Loucy (cell line): ENCODE results near the gene ANK3.

Source experiments
- EZH2phosphoT487 ChIP-seq: fragments of 200-600 bp; IDR thresholded peaks from 2 replicates; pipeline ENCODE4 v1.6.1; 2018; ENCODE audit warnings: antibody characterized with exemption, mild to moderate bottlenecking, moderate library complexity, borderline replicate concordance
- TF ChIP-seq, protein P1 (sequence below): fragments of 200-600 bp; sonication (generic); conservative IDR thresholded peaks from 2 replicates; pipeline ENCODE4 v1.5.1; 2014; ENCODE audit warnings: mild to moderate bottlenecking, antibody characterized with exemption, low read length

GRCh38 chr10:60200012-60200681 is 189.5 kb downstream of the ANK3 start:
- TF ChIP-seq, protein P1, sequence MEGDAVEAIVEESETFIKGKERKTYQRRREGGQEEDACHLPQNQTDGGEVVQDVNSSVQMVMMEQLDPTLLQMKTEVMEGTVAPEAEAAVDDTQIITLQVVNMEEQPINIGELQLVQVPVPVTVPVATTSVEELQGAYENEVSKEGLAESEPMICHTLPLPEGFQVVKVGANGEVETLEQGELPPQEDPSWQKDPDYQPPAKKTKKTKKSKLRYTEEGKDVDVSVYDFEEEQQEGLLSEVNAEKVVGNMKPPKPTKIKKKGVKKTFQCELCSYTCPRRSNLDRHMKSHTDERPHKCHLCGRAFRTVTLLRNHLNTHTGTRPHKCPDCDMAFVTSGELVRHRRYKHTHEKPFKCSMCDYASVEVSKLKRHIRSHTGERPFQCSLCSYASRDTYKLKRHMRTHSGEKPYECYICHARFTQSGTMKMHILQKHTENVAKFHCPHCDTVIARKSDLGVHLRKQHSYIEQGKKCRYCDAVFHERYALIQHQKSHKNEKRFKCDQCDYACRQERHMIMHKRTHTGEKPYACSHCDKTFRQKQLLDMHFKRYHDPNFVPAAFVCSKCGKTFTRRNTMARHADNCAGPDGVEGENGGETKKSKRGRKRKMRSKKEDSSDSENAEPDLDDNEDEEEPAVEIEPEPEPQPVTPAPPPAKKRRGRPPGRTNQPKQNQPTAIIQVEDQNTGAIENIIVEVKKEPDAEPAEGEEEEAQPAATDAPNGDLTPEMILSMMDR = no peak
- no peak for TF ChIP-seq EZH2phosphoT487
